HTR-8/SVneo (cell line): ENCODE data around the gene NRXN3.
A peak's percentile ranks its signal among the peaks of the same experiment; 100 is the strongest.

ENCODE experiments used
- DNase-seq: peaks from one replicate; pipeline ENCODE4 v3.0.0; 2011; ENCODE audit warnings: low spot score, mixed read lengths; ENCODE audit not compliant: insufficient read length
- FAIRE-seq: peaks from 2 replicates; lab custom pipeline; 2011; peaks lifted over from hg19 to GRCh38; lab: Jason Lieb, UNC

The NRXN3 gene

GRCh38 chr14:79451601-79452000 is 1281.4 kb downstream of the NRXN3 start:
- no peak for FAIRE-seq
- no peak for DNase-seq

DNA sequence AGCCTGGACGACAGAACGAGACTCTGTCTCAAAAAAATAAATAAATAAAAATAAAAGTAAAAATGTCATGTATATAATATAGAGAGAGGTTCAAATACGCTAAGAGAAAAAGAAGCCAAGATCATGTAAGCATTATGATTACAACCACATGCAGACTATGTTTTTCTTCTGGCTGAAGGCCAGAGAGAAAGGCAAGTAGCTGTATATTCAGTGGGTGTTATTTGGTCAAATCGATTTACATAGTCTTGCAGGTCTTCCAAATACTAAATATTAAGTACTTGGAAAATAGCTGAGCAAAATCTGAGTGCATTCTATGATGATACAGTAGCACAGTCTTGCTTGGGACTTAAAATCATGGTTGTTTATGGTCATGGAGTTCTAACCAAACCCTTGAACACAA is 1283.1 kb downstream of the NRXN3 start:
- FAIRE-seq (no peak), DNase-seq (no peak)

DNA sequence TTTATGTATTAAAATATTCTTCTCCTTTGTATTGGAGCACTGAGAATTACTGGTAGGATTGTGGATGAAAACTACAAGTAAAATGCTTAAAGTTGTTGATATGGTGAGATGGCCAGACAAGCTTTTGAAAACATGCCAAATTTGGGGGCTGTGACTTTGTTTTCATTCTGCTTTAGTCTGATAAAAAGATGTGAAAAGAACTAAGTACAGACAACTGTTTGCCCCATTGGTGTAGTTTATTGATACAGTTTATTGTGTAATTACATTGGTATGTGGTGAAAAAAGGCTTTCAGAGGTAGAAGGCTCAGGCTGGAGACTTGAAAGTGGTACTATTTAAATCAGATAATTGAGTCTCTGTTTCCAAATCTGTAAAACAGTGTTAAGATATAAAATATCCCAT is 1294.3 kb downstream of the NRXN3 start:
- no peak for FAIRE-seq

DNA sequence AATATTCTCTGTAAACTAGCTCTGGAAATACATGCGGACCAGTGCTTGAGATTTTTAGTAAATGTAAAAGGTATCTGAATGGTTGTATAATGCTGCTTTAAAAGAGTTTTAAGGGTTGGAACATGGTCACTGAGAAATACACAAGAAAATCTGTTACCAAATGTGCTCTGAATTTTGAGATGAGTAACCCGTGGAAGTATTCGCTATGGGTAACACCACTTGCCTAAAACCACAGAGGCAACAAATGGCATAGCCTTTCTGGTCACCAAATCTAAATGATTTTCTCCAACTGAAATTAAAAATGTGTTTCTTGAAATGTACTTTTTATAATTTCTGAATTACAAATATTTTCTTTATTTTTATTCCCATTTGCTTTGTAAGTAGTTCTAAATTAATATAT is 1295.5 kb downstream of the NRXN3 start:
- DNase-seq (no peak), FAIRE-seq (no peak)

More for the DNA sequence above, 1294.3 kb downstream of the NRXN3 start:
- DNase-seq: no peak

GRCh38 chr14:79466938-79467527 is 1296.9 kb downstream of the NRXN3 start:
- DNase-seq (no peak), FAIRE-seq (no peak)

DNA sequence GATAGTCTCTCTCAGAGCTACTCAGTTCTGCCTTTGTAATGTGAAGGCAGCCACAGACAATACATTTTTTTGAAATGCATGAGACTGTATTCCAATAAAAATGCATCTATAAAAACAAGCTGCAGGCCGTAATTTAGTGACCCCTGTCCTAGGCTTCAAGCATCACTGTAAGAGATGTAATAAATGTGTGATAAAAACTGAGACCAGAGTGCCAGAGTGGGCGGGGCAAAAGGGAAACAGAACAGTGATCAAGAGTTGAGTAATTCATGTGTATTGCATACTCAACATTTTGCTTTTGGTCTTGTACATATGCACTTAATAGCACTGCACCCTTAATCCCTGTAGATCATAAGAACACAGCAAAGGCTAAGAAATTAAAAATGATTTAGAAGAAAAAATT is 1297.7 kb downstream of the NRXN3 start:
- no peak for DNase-seq

DNA sequence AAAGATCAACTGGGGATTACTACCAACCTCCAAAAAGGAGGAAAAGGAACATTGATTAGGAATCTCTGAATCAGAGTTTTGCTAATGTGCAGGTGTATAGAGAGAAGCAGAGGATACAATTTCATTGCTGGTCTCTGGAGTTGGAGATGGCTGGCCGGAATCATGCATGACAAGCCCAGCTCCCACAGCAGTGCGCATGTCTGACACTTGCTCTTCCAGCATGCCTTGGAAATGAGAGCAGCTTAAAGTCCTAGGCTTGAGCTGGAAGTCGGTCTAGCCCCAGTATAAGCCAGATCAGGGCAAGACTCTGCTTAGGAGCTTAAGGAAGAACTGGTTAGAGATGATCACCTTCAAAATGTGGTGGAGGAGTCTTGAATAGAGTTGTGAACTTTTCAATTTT is 1298.3 kb downstream of the NRXN3 start:
- DNase-seq (no peak), FAIRE-seq (no peak)

More for the DNA sequence above, 1297.7 kb downstream of the NRXN3 start:
- FAIRE-seq: no peak

- no peak for DNase-seq
- no peak for FAIRE-seq
Measured at GRCh38 chr14:79473651-79474050, 1303.5 kb downstream of the NRXN3 start.

DNA sequence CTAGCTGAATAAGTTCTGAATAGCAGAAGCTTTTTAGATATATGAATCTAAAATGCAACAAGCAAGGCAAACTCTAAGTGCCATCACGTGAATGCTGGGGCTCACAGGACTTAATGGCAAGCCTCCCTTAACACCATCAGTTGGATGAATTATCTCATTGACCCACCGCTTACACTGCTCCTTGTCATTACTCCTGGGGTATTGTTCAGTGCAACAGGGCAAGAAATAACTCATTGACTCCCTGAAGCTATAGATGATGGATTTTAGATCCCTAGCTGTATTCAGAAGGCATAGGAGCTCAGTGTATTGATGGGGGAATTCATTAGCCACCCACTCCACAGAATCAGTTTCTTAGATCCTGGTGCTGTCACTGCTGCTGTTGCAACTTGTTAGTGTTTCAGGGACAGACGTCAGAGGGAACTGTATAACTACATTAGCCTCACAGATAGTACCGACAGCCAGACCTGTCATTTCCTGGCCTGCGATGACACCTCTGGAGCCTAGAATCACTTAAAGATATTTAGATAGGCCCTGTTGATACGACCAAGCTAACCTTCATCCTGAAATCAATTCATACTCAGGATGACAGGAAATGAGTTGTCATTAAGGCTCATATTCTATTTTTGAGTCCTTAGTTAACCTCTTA is 1305.8 kb downstream of the NRXN3 start:
- DNase-seq (no peak), FAIRE-seq (no peak)

- FAIRE-seq (no peak), DNase-seq (no peak)
Measured at GRCh38 chr14:79476552-79476951, 1306.4 kb downstream of the NRXN3 start.

- no peak for FAIRE-seq
Measured at GRCh38 chr14:79480212-79480611, 1310.0 kb downstream of the NRXN3 start.

GRCh38 chr14:79482825-79483224 is 1312.7 kb downstream of the NRXN3 start:
- DNase-seq (no peak), FAIRE-seq (no peak)

More at GRCh38 chr14:79480212-79480611, 1310.0 kb downstream of the NRXN3 start:
- DNase-seq: no peak

GRCh38 chr14:79483477-79484388 is 1313.6 kb downstream of the NRXN3 start:
- FAIRE-seq (peak; percentile 84), DNase-seq (peak; percentile 23)

DNA sequence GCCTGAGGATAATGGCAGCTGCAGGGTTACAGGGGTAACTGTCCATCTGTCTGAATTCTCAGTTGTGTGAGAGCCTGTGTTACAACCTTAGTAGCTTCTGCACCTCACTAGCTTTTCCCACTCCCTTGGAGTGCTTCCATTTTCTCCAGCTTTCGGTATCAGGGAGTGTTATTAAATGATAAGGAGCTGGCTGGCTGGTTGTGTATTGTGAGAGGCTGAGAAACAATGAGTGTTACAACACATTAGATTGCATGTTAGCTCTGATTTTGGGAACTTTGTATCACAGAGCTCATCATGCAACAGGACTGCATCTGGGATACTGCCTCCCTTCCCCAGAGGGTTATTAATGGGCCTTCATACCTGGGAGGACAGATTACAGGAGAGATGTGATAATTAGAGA is 1317.5 kb downstream of the NRXN3 start:
- FAIRE-seq (no peak), DNase-seq (no peak)

GRCh38 chr14:79491161-79491560 is 1321.0 kb downstream of the NRXN3 start:
- DNase-seq: no peak
- no peak for FAIRE-seq

DNA sequence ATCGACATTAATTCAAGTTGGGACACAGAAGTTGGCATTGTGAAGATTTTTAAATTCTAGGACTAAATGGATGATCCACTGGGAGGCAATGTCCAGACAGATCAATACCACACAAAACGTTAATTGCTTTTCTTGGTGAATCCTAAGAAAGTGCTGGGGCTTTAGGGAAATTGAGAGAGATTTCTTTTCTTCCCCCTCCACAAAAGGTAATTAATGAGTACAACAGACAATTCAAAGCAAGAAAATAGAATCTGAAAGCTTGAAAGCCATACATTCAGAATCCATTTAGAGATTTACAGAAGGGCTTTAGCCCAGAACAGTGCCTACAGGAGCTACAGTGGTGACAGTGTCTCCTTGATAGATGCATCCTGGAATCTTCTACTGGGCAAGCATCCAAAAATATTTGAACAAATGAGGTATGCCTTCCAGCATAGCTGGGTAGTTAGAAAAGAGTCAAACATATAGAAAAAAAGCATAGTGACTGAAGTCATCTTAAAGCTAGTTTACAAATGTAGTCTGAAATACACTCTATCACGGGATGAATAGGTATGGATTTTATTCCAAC is 1323.0 kb downstream of the NRXN3 start:
- no peak for FAIRE-seq
- no peak for DNase-seq

DNA sequence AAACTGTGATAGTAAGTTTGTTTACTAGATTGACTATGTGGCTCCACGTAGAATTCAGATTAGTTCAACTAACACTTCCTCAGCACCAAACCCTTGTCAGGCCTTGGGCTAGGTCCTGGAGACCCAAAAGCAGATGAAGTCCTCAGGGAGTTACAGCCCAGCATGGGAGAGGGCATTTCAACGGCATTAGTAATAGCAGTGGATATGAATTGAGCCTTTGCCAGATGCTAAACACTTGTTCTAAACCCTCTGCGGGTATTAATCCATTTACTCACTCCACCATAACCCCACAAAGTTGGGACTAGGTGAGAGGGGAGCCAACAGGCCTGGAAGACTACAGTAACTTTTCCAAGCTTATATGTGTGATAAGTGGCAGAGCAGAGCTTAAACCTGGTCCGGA is 1326.5 kb downstream of the NRXN3 start:
- DNase-seq (no peak), FAIRE-seq (no peak)

- FAIRE-seq: peak; percentile 59
- DNase-seq: no peak
Measured at GRCh38 chr14:79500489-79500888, 1330.3 kb downstream of the NRXN3 start.

GRCh38 chr14:79502136-79502750 is 1332.1 kb downstream of the NRXN3 start:
- no peak for FAIRE-seq
- no peak for DNase-seq

DNA sequence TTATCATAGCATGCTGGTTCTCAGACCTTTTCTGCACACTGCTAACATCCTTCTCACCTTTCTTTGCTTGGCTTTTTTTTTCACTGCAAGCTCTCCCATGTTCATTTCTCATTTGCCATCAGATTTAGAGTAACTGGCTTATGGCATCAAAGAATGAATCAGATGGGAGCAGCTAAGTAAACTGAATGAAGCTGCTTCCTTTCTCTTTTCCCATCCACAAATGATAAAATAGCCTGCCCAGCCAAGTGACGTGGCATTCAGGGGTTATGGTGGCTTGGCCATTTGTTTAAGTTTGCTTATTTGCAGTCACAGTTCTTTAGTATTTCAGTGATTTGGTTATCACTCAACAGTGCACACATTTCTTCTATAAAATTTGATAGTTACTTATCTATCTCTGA is 1332.6 kb downstream of the NRXN3 start:
- no peak for FAIRE-seq
- DNase-seq: no peak
